ENCODE measurements around the gene DMAC2L. TPM values are rescaled to one million over a fixed set of nuclear protein-coding genes. Genes with fewer than 3 reads are reported as not detected.
A peak's percentile ranks its signal among the peaks of the same experiment; 100 is the strongest.

The DMAC2L gene
- total RNA-seq, result 10 to 100 TPM; 12.0 to 16.1 TPM
- total RNA-seq, result 12.3 to 12.5 reads per million in 2 donors

- ATAC-seq (peak; percentile 90), DNase-seq (peak; percentile 73 to 83 (median 83))
- Mint-ChIP-seq H3K27ac (peak within 1 kb of the TSS; percentile 91), H3K4me1 (peaks cover 22% of the 10 kb centered on the region), H3K36me3 (ENCODE audit: low read depth) (no peaks in the 10 kb centered on the region), H3K4me3 (peak within 1 kb of the TSS; percentile 92), H3K27me3 (no peaks in the 10 kb centered on the region)
- no peaks in the 10 kb centered on the region for H3K9me3 ChIP-seq (ENCODE audit: control insufficient read depth, low read length, poor library complexity, severe bottlenecking)
Measured at GRCh38 chr14:50311972-50312733, at the start of gene DMAC2L, which contains the start of gene L2HGDH. TSS of gene DMAC2L (plus strand) at chr14:50312324. CDS start at chr14:50321488, 9,164 bp downstream. TSS of gene L2HGDH (minus strand) at chr14:50312229. CDS start at chr14:50312150, 79 bp downstream.

- H3K9me3 ChIP-seq (ENCODE audit: control insufficient read depth, low read length, poor library complexity, severe bottlenecking), result no peaks in the 10 kb centered on the region
- Mint-ChIP-seq H3K4me3 (no peak overlapping the region), H3K4me1 (peaks cover 2% of the 10 kb centered on the region), H3K36me3 (ENCODE audit: low read depth) (no peaks in the 10 kb centered on the region), H3K27ac (no peak overlapping the region), H3K27me3 (no peaks in the 10 kb centered on the region)
- DNase-seq, result no peak
- no peak for ATAC-seq
Measured at GRCh38 chr14:50262865-50263264, 49.3 kb upstream of the DMAC2L start.

GRCh38 chr14:50263321-50263720, 48.8 kb upstream of the DMAC2L start:
- no peak for ATAC-seq
- no peak overlapping the region for H3K27ac Mint-ChIP-seq
- H3K4me3 Mint-ChIP-seq, result no peak overlapping the region
- no peak for DNase-seq
- peaks cover 2% of the 10 kb centered on the region for H3K4me1 Mint-ChIP-seq
- H3K9me3 ChIP-seq (ENCODE audit: control insufficient read depth, low read length, poor library complexity, severe bottlenecking), result no peaks in the 10 kb centered on the region
- H3K36me3 Mint-ChIP-seq (ENCODE audit: low read depth), result no peaks in the 10 kb centered on the region
- no peaks in the 10 kb centered on the region for H3K27me3 Mint-ChIP-seq

GRCh38 chr14:50265029-50265428, 47.1 kb upstream of the DMAC2L start:
- DNase-seq (no peak), ATAC-seq (no peak)
- Mint-ChIP-seq H3K4me3 (no peak overlapping the region), H3K36me3 (ENCODE audit: low read depth) (no peaks in the 10 kb centered on the region), H3K27ac (no peak overlapping the region), H3K4me1 (peaks cover 2% of the 10 kb centered on the region), H3K27me3 (no peaks in the 10 kb centered on the region)
- no peaks in the 10 kb centered on the region for H3K9me3 ChIP-seq (ENCODE audit: control insufficient read depth, low read length, poor library complexity, severe bottlenecking)

- H3K27ac Mint-ChIP-seq, result no peak overlapping the region
- H3K4me3 Mint-ChIP-seq, result no peak overlapping the region
Measured at GRCh38 chr14:50270932-50271331, 41.2 kb upstream of the DMAC2L start.

GRCh38 chr14:50272498-50272897, 39.6 kb upstream of the DMAC2L start:
- DNase-seq (no peak), ATAC-seq (no peak)
- Mint-ChIP-seq H3K36me3 (ENCODE audit: low read depth) (no peaks in the 10 kb centered on the region), H3K4me3 (no peak overlapping the region), H3K27me3 (no peaks in the 10 kb centered on the region), H3K4me1 (peaks cover 5% of the 10 kb centered on the region), H3K27ac (no peak overlapping the region)
- H3K9me3 ChIP-seq (ENCODE audit: control insufficient read depth, low read length, poor library complexity, severe bottlenecking), result no peaks in the 10 kb centered on the region

More at GRCh38 chr14:50270932-50271331, 41.2 kb upstream of the DMAC2L start:
- Mint-ChIP-seq H3K36me3 (ENCODE audit: low read depth) (no peaks in the 10 kb centered on the region), H3K27me3 (no peaks in the 10 kb centered on the region), H3K4me1 (peaks cover 5% of the 10 kb centered on the region)
- ATAC-seq (no peak), DNase-seq (no peak)
- H3K9me3 ChIP-seq (ENCODE audit: control insufficient read depth, low read length, poor library complexity, severe bottlenecking), result no peaks in the 10 kb centered on the region

- H3K4me3 Mint-ChIP-seq, result no peak overlapping the region
- H3K9me3 ChIP-seq (ENCODE audit: control insufficient read depth, low read length, poor library complexity, severe bottlenecking), result no peaks in the 10 kb centered on the region
Measured at GRCh38 chr14:50285861-50286260, 26.3 kb upstream of the DMAC2L start.

GRCh38 chr14:50288146-50288545, 24.0 kb upstream of the DMAC2L start:
- Mint-ChIP-seq H3K4me3 (no peak overlapping the region), H3K36me3 (ENCODE audit: low read depth) (peaks cover 2% of the 10 kb centered on the region), H3K27ac (no peak overlapping the region), H3K4me1 (peaks cover 2% of the 10 kb centered on the region), H3K27me3 (no peaks in the 10 kb centered on the region)
- H3K9me3 ChIP-seq (ENCODE audit: control insufficient read depth, low read length, poor library complexity, severe bottlenecking), result no peaks in the 10 kb centered on the region
- DNase-seq (no peak), ATAC-seq (no peak)

More at GRCh38 chr14:50285861-50286260, 26.3 kb upstream of the DMAC2L start:
- H3K4me1 Mint-ChIP-seq, result peaks cover 2% of the 10 kb centered on the region
- peaks cover 3% of the 10 kb centered on the region for H3K36me3 Mint-ChIP-seq (ENCODE audit: low read depth)
- DNase-seq, result no peak
- H3K27me3 Mint-ChIP-seq, result no peaks in the 10 kb centered on the region
- no peak for ATAC-seq
- H3K27ac Mint-ChIP-seq, result no peak overlapping the region

GRCh38 chr14:50290306-50290705, 21.8 kb upstream of the DMAC2L start:
- DNase-seq (no peak), ATAC-seq (no peak)
- no peaks in the 10 kb centered on the region for H3K9me3 ChIP-seq (ENCODE audit: control insufficient read depth, low read length, poor library complexity, severe bottlenecking)
- Mint-ChIP-seq H3K36me3 (ENCODE audit: low read depth) (peaks cover 7% of the 10 kb centered on the region), H3K27me3 (no peaks in the 10 kb centered on the region), H3K4me3 (no peak overlapping the region), H3K27ac (no peak overlapping the region), H3K4me1 (peaks cover 2% of the 10 kb centered on the region)

GRCh38 chr14:50299585-50299984, 12.5 kb upstream of the DMAC2L start:
- Mint-ChIP-seq H3K27ac (no peak overlapping the region), H3K27me3 (no peaks in the 10 kb centered on the region), H3K4me1 (peaks cover 5% of the 10 kb centered on the region), H3K4me3 (no peak overlapping the region), H3K36me3 (ENCODE audit: low read depth) (peaks cover 11% of the 10 kb centered on the region)
- no peaks in the 10 kb centered on the region for H3K9me3 ChIP-seq (ENCODE audit: control insufficient read depth, low read length, poor library complexity, severe bottlenecking)
- ATAC-seq (no peak), DNase-seq (no peak)

GRCh38 chr14:50301914-50302313, 10.2 kb upstream of the DMAC2L start:
- H3K9me3 ChIP-seq (ENCODE audit: control insufficient read depth, low read length, poor library complexity, severe bottlenecking), result no peaks in the 10 kb centered on the region
- peaks cover 11% of the 10 kb centered on the region for H3K36me3 Mint-ChIP-seq (ENCODE audit: low read depth)
- no peak overlapping the region for H3K27ac Mint-ChIP-seq
- H3K27me3 Mint-ChIP-seq, result no peaks in the 10 kb centered on the region
- no peak for DNase-seq
- no peak overlapping the region for H3K4me3 Mint-ChIP-seq
- no peak for ATAC-seq
- H3K4me1 Mint-ChIP-seq, result peaks cover 7% of the 10 kb centered on the region

GRCh38 chr14:50303744-50304471, 8.2 kb upstream of the DMAC2L start:
- DNase-seq (no peak), ATAC-seq (peak; percentile 30)
- peaks cover 9% of the 10 kb centered on the region for H3K4me1 Mint-ChIP-seq
- H3K9me3 ChIP-seq (ENCODE audit: control insufficient read depth, low read length, poor library complexity, severe bottlenecking), result no peaks in the 10 kb centered on the region
- H3K27me3 Mint-ChIP-seq, result no peaks in the 10 kb centered on the region
- H3K27ac Mint-ChIP-seq, result no peak overlapping the region
- H3K4me3 Mint-ChIP-seq, result no peak overlapping the region
- H3K36me3 Mint-ChIP-seq (ENCODE audit: low read depth), result peaks cover 9% of the 10 kb centered on the region

- H3K9me3 ChIP-seq (ENCODE audit: control insufficient read depth, low read length, poor library complexity, severe bottlenecking), result no peaks in the 10 kb centered on the region
- no peak overlapping the region for H3K27ac Mint-ChIP-seq
- H3K36me3 Mint-ChIP-seq (ENCODE audit: low read depth), result no peaks in the 10 kb centered on the region
- H3K4me3 Mint-ChIP-seq, result no peak overlapping the region
- DNase-seq (no peak), ATAC-seq (no peak)
- peaks cover 19% of the 10 kb centered on the region for H3K4me1 Mint-ChIP-seq
- no peaks in the 10 kb centered on the region for H3K27me3 Mint-ChIP-seq
Measured at GRCh38 chr14:50308363-50308915, 3.7 kb upstream of the DMAC2L start.
